Measurements from ENCODE around the gene ODAD2.

DNA sequence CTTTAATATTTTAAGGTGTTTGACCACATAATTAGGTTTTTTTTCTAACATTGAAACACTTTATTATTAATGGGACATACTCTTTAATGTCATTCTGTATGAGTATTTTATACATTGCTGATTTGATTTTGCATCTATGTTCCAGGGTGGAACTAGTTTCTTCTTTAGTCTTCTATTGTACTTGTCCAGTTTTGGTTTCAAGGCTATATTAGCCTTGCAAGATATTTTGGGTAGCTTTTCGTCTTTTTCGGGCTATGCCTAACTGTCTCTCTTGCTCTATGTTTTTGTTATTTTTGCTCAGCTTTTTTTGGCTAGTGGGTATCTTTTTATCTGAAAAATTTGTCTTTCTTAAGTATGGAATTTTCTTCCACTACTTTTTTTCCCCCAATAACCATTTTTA, 214.6 kb downstream of the ODAD2 start:
- TF ChIP-seq, protein P1, sequence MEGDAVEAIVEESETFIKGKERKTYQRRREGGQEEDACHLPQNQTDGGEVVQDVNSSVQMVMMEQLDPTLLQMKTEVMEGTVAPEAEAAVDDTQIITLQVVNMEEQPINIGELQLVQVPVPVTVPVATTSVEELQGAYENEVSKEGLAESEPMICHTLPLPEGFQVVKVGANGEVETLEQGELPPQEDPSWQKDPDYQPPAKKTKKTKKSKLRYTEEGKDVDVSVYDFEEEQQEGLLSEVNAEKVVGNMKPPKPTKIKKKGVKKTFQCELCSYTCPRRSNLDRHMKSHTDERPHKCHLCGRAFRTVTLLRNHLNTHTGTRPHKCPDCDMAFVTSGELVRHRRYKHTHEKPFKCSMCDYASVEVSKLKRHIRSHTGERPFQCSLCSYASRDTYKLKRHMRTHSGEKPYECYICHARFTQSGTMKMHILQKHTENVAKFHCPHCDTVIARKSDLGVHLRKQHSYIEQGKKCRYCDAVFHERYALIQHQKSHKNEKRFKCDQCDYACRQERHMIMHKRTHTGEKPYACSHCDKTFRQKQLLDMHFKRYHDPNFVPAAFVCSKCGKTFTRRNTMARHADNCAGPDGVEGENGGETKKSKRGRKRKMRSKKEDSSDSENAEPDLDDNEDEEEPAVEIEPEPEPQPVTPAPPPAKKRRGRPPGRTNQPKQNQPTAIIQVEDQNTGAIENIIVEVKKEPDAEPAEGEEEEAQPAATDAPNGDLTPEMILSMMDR (IDR thresholded peaks at IDR 0.05 in 2 of 3, conservative IDR thresholded peaks at IDR 0.05 in 1 of 3; ENCODE audit: borderline replicate concordance in 1 of 3, insufficient read depth in 1 of 3, low read depth in 2 of 3, low read length in 2 of 3): no peak
- TF ChIP-seq POLR2A (IDR thresholded peaks at IDR 0.05; ENCODE audit: borderline replicate concordance, extremely low read depth, insufficient read depth, insufficient read length) (no peak), EZH2phosphoT487 (IDR thresholded peaks at IDR 0.05; ENCODE audit: borderline replicate concordance) (no peak), FOSL1 (IDR thresholded peaks at IDR 0.05; ENCODE audit: low read depth) (no peak), EZH2 (IDR thresholded peaks at IDR 0.05) (no peak), POLR2AphosphoS5 (IDR thresholded peaks at IDR 0.05; ENCODE audit: low read depth, low read length) (no peak), SIN3A (IDR thresholded peaks at IDR 0.05; ENCODE audit: low read depth) (no peak), ELF1 (IDR thresholded peaks at IDR 0.05; ENCODE audit: borderline replicate concordance, low read depth) (no peak), RAD21 (IDR thresholded peaks at IDR 0.05; ENCODE audit: low read depth) (no peak), YY1 (IDR thresholded peaks at IDR 0.05; ENCODE audit: extremely low read depth, insufficient replicate concordance, low read depth, low read length) (no peak)
- TF ChIP-seq, protein P2, sequence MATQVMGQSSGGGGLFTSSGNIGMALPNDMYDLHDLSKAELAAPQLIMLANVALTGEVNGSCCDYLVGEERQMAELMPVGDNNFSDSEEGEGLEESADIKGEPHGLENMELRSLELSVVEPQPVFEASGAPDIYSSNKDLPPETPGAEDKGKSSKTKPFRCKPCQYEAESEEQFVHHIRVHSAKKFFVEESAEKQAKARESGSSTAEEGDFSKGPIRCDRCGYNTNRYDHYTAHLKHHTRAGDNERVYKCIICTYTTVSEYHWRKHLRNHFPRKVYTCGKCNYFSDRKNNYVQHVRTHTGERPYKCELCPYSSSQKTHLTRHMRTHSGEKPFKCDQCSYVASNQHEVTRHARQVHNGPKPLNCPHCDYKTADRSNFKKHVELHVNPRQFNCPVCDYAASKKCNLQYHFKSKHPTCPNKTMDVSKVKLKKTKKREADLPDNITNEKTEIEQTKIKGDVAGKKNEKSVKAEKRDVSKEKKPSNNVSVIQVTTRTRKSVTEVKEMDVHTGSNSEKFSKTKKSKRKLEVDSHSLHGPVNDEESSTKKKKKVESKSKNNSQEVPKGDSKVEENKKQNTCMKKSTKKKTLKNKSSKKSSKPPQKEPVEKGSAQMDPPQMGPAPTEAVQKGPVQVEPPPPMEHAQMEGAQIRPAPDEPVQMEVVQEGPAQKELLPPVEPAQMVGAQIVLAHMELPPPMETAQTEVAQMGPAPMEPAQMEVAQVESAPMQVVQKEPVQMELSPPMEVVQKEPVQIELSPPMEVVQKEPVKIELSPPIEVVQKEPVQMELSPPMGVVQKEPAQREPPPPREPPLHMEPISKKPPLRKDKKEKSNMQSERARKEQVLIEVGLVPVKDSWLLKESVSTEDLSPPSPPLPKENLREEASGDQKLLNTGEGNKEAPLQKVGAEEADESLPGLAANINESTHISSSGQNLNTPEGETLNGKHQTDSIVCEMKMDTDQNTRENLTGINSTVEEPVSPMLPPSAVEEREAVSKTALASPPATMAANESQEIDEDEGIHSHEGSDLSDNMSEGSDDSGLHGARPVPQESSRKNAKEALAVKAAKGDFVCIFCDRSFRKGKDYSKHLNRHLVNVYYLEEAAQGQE (IDR thresholded peaks at IDR 0.05; ENCODE audit: low read depth): no peak

Data from HCT116 (cell line).